GM18526 (cell line): Measurements from ENCODE around the gene EIF2S1.

ENCODE experiments used
- POLR2A ChIP-seq: IDR thresholded peaks from 3 replicates; pipeline ENCODE4 v1.6.1; 2011; ENCODE audit not compliant: insufficient read length; ENCODE audit errors: extremely low read depth

EIF2S1 gene

GRCh38 chr14:67421356-67422224 lies 61.5 kb downstream of the EIF2S1 start:
- no peak for TF ChIP-seq POLR2A

GRCh38 chr14:67423424-67423823 lies 63.3 kb downstream of the EIF2S1 start:
- no peak for TF ChIP-seq POLR2A

- TF ChIP-seq POLR2A: no peak
Measured at GRCh38 chr14:67424539-67424938, 64.4 kb downstream of the EIF2S1 start.

GRCh38 chr14:67425608-67426007 lies 65.5 kb downstream of the EIF2S1 start:
- TF ChIP-seq POLR2A: no peak

GRCh38 chr14:67426161-67426560 lies 66.0 kb downstream of the EIF2S1 start:
- no peak for TF ChIP-seq POLR2A

GRCh38 chr14:67426983-67427606 lies 67.0 kb downstream of the EIF2S1 start:
- TF ChIP-seq POLR2A: no peak

GRCh38 chr14:67428501-67429031 lies 68.4 kb downstream of the EIF2S1 start:
- no peak for TF ChIP-seq POLR2A

- TF ChIP-seq POLR2A: no peak
Measured at GRCh38 chr14:67429510-67430205, 69.5 kb downstream of the EIF2S1 start.

GRCh38 chr14:67432050-67432564 lies 72.0 kb downstream of the EIF2S1 start:
- TF ChIP-seq POLR2A: no peak

- no peak for TF ChIP-seq POLR2A
Measured at GRCh38 chr14:67435603-67436002, 75.5 kb downstream of the EIF2S1 start.
